GM13976 (cell line): ENCODE measurements around the gene PRMT7.

Experiments used
- DNase-seq: peaks from one replicate; pipeline ENCODE4 v3.0.0; 2012; ENCODE audit warnings: low spot score
- in situ Hi-C: fragments of 300-500 bp; cut with MboI; formaldehyde crosslinking; loops from one replicate; pipeline ENCODE4 v1.12.0; 2022; ENCODE audit warnings: low sequenced_read_pairs, mixed read lengths, inconsistent platforms; ENCODE audit not compliant: unreplicated experiment
- TF ChIP-seq, protein P1 (sequence below): IDR thresholded peaks from 2 replicates; pipeline ENCODE4 v1.5.1; 2012; ENCODE audit warnings: borderline replicate concordance, mild to moderate bottlenecking; ENCODE audit not compliant: insufficient read depth; ENCODE audit errors: extremely low read depth, missing control alignments, control extremely low read depth

PRMT7 gene

GRCh38 chr16:68351463-68351862, 40.6 kb downstream of the PRMT7 start:
- no peak for DNase-seq
- in situ Hi-C loops: no loop called here
- TF ChIP-seq, protein P1, sequence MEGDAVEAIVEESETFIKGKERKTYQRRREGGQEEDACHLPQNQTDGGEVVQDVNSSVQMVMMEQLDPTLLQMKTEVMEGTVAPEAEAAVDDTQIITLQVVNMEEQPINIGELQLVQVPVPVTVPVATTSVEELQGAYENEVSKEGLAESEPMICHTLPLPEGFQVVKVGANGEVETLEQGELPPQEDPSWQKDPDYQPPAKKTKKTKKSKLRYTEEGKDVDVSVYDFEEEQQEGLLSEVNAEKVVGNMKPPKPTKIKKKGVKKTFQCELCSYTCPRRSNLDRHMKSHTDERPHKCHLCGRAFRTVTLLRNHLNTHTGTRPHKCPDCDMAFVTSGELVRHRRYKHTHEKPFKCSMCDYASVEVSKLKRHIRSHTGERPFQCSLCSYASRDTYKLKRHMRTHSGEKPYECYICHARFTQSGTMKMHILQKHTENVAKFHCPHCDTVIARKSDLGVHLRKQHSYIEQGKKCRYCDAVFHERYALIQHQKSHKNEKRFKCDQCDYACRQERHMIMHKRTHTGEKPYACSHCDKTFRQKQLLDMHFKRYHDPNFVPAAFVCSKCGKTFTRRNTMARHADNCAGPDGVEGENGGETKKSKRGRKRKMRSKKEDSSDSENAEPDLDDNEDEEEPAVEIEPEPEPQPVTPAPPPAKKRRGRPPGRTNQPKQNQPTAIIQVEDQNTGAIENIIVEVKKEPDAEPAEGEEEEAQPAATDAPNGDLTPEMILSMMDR: no peak

DNA sequence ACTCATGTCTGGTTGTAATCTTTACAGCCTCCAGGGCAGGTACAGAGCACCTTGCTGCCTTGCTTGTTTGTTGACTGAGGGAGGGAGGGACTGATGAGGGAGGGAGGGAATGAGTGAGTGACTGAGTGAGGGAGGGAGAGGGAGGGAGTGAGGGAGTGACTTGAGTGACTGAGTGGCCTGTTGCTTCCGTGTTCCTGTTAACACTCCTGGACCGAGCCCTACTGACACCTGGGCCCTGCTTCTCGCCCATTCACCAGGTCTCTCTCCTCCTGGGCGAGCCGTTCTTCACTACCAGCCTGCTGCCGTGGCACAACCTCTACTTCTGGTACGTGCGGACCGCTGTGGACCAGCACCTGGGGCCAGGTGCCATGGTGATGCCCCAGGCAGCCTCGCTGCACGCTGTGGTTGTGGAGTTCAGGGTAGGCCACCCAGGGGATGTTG, 41.2 kb downstream of the PRMT7 start:
- TF ChIP-seq, protein P1: no peak
- in situ Hi-C loops: no loop called here
- no peak for DNase-seq

DNA sequence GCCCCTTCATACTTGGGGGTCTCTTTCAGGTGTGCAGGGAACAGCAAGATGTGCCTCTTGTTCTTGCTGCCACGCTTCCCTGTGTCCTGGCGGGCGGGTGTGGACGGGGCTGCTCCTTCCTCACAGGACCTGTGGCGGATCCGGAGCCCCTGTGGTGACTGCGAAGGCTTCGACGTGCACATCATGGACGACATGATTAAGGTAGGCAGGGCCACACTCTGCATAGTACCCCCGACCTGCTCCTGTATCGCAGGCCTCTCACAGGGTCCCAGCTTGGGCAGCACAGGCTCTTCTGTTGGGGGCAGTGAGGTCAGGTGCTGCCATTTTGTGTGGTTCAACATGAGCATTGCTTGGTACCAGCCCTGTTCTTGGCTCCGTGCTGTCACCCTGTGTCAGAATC, 42.5 kb downstream of the PRMT7 start:
- TF ChIP-seq, protein P1: no peak
- in situ Hi-C loops: no loop called here
- no peak for DNase-seq

GRCh38 chr16:68354816-68355215, 44.0 kb downstream of the PRMT7 start:
- TF ChIP-seq, protein P1: no peak
- no peak for DNase-seq

GRCh38 chr16:68355447-68356248, 44.8 kb downstream of the PRMT7 start:
- TF ChIP-seq, protein P1: no peak
- peak; percentile 58 for DNase-seq
- in situ Hi-C loops: no loop called here

More at GRCh38 chr16:68354816-68355215, 44.0 kb downstream of the PRMT7 start:
- in situ Hi-C loops: no loop called here

- DNase-seq: peak; percentile 92
- in situ Hi-C loops: no loop called here
- TF ChIP-seq, protein P1: no peak
Measured at GRCh38 chr16:68356249-68356918, 45.6 kb downstream of the PRMT7 start.
